H9 (cell line): ENCODE measurements around the gene MCF2L. TPM values are rescaled to one million over a fixed set of nuclear protein-coding genes. Genes with fewer than 3 reads are reported as not detected.

Source experiments
- DNase-seq: peaks from one replicate; pipeline ENCODE4 v3.0.0-alpha.2; 2017
- H2AFZ ChIP-seq: one replicate; pipeline ENCODE4 v1.6.1; 2013; ENCODE audit warnings: mild to moderate bottlenecking, low read length, control low read depth, moderate library complexity
- H2AK5ac ChIP-seq: 2 replicates; pipeline ENCODE4 v1.6.1; 2013; ENCODE audit warnings: low read length, control low read depth, mixed read lengths; ENCODE audit not compliant: insufficient read length
- H2BK120ac ChIP-seq: one replicate; pipeline ENCODE4 v1.6.1; 2013; ENCODE audit warnings: low read depth, mild to moderate bottlenecking, low read length, control low read depth, inconsistent platforms; ENCODE audit not compliant: poor library complexity, severe bottlenecking
- H2BK12ac ChIP-seq: 2 replicates; pipeline ENCODE4 v1.6.1; 2013; ENCODE audit warnings: low read length, control low read depth, mixed read lengths, low read depth; ENCODE audit not compliant: insufficient read length
- H2BK15ac ChIP-seq: 2 replicates; pipeline ENCODE4 v1.6.1; 2013; ENCODE audit warnings: low read depth, low read length, control low read depth
- H2BK20ac ChIP-seq: one replicate; pipeline ENCODE4 v1.6.1; 2013; ENCODE audit warnings: low read depth, mild to moderate bottlenecking, low read length, control low read depth, inconsistent platforms; ENCODE audit not compliant: poor library complexity, severe bottlenecking
- H2BK5ac ChIP-seq: 2 replicates; pipeline ENCODE4 v1.6.1; 2013; ENCODE audit warnings: low read length, control low read depth, mixed read lengths; ENCODE audit not compliant: insufficient read length
- H3K14ac ChIP-seq: 2 replicates; pipeline ENCODE4 v1.6.1; 2013; ENCODE audit warnings: low read length, control low read depth; ENCODE audit not compliant: insufficient read depth
- H3K18ac ChIP-seq: 2 replicates; pipeline ENCODE4 v1.6.1; 2013; ENCODE audit warnings: low read depth, mild to moderate bottlenecking, mixed read lengths, low read length, control low read depth; ENCODE audit not compliant: insufficient read length
- H3K23ac ChIP-seq: 2 replicates; pipeline ENCODE4 v1.6.1; 2013; ENCODE audit warnings: low read length, control low read depth, mixed read lengths, low read depth; ENCODE audit not compliant: insufficient read length
- H3K23me2 ChIP-seq: 2 replicates; pipeline ENCODE4 v1.6.1; 2013; ENCODE audit warnings: low read depth, mild to moderate bottlenecking, mixed read lengths, low read length, control low read depth; ENCODE audit not compliant: insufficient read length, poor library complexity, severe bottlenecking
- H3K27ac ChIP-seq: 2 replicates; pipeline ENCODE4 v1.5.1; 2013; ENCODE audit warnings: low read length, control low read depth, mixed read lengths, low read depth; ENCODE audit not compliant: insufficient read length
- H3K27me3 ChIP-seq: 2 replicates; pipeline ENCODE4 v1.6.1; 2013; ENCODE audit warnings: low read length, control low read depth, inconsistent platforms; ENCODE audit not compliant: insufficient read depth
- H3K4ac ChIP-seq: 2 replicates; pipeline ENCODE4 v1.6.1; 2013; ENCODE audit warnings: low read depth, mild to moderate bottlenecking, control low read depth, inconsistent platforms, low read length, moderate library complexity
- H3K4me1 ChIP-seq: 2 replicates; pipeline ENCODE4 v1.6.1; 2013; ENCODE audit warnings: low read length, control low read depth, inconsistent platforms; ENCODE audit not compliant: insufficient read depth
- H3K4me2 ChIP-seq: 2 replicates; pipeline ENCODE4 v1.6.1; 2013; ENCODE audit warnings: low read length, control low read depth, mixed read lengths; ENCODE audit not compliant: insufficient read length, insufficient read depth
- H3K56ac ChIP-seq: 2 replicates; pipeline ENCODE4 v1.6.1; 2013; ENCODE audit warnings: low read depth, mild to moderate bottlenecking, mixed read lengths, low read length, control low read depth; ENCODE audit not compliant: insufficient read length
- H3K79me1 ChIP-seq: 2 replicates; pipeline ENCODE4 v1.6.1; 2013; ENCODE audit warnings: low read depth, mild to moderate bottlenecking, moderate library complexity, low read length, control low read depth, inconsistent platforms; ENCODE audit not compliant: insufficient read depth, poor library complexity, severe bottlenecking
- H3K79me2 ChIP-seq: 2 replicates; pipeline ENCODE4 v1.6.1; 2013; ENCODE audit warnings: low read length, control low read depth, inconsistent platforms; ENCODE audit not compliant: insufficient read depth
- H3K9ac ChIP-seq: 2 replicates; pipeline ENCODE4 v1.6.1; 2013; ENCODE audit warnings: low read length, control low read depth, mixed read lengths; ENCODE audit not compliant: insufficient read length; ENCODE audit errors: extremely low read depth
- H3K9me3 ChIP-seq: one replicate; pipeline ENCODE4 v1.6.1; 2013; ENCODE audit warnings: low read depth, low read length, inconsistent platforms; ENCODE audit not compliant: control insufficient read depth
- H3T11ph ChIP-seq: one replicate; pipeline ENCODE4 v1.6.1; 2013; ENCODE audit warnings: mild to moderate bottlenecking, low read length, control low read depth, inconsistent platforms
- H4K20me1 ChIP-seq: one replicate; pipeline ENCODE4 v1.6.1; 2013; ENCODE audit not compliant: control insufficient read depth, insufficient read length, insufficient read depth
- H4K5ac ChIP-seq: 2 replicates; pipeline ENCODE4 v1.6.1; 2013; ENCODE audit warnings: low read depth, mild to moderate bottlenecking, mixed read lengths, low read length, control low read depth; ENCODE audit not compliant: insufficient read length
- H4K8ac ChIP-seq: replicated peaks from 2 replicates; pipeline ENCODE4 v1.6.1; 2013; ENCODE audit warnings: low read length, control low read depth, mixed read lengths, low read depth; ENCODE audit not compliant: insufficient read length
- H4K91ac ChIP-seq: 2 replicates; pipeline ENCODE4 v1.6.1; 2013; ENCODE audit warnings: low read depth, mild to moderate bottlenecking, moderate library complexity, mixed read lengths, low read length, control low read depth; ENCODE audit not compliant: insufficient read length
- H3K27ac Mint-ChIP-seq, 3 experiments: 2 replicates in 2 of 3; 3 replicates in 1 of 3; pipeline ENCODE4 v1.8.0; 2020 to 2021; ENCODE audit warnings: mixed read lengths in 3 of 3, mild to moderate bottlenecking in 1 of 3, moderate library complexity in 1 of 3
- H3K27me3 Mint-ChIP-seq: 2 replicates; pipeline ENCODE4 v1.8.0; 2021; ENCODE audit warnings: low read depth, mild to moderate bottlenecking, moderate library complexity, mixed read lengths
- H3K36me3 Mint-ChIP-seq, 3 experiments: 2 replicates in 2 of 3; 3 replicates in 1 of 3; pipeline ENCODE4 v1.8.0; 2020 to 2021; ENCODE audit warnings: low read depth in 3 of 3, mixed read lengths in 3 of 3; ENCODE audit not compliant: insufficient read depth in 1 of 3
- H3K4me1 Mint-ChIP-seq, 2 experiments: 2 replicates each; pipeline ENCODE4 v1.8.0; 2020; ENCODE audit warnings: mixed read lengths in 2 of 2
- H3K4me3 Mint-ChIP-seq, 2 experiments: 2 replicates in 1 of 2; 3 replicates in 1 of 2; pipeline ENCODE4 v1.8.0; 2020 to 2021; ENCODE audit warnings: mild to moderate bottlenecking in 2 of 2, mixed read lengths in 2 of 2, moderate library complexity in 1 of 2
- H3K9me3 Mint-ChIP-seq, 2 experiments: 2 replicates in 1 of 2; 3 replicates in 1 of 2; pipeline ENCODE4 v1.8.0; 2020; ENCODE audit warnings: mild to moderate bottlenecking in 2 of 2, mixed read lengths in 2 of 2, moderate library complexity in 1 of 2
- CTCF ChIP-seq: fragments of 200-600 bp; sonication (generic); conservative IDR thresholded peaks from 3 replicates; pipeline ENCODE4 v1.8.0; 2021; ENCODE audit warnings: antibody characterized with exemption, mild to moderate bottlenecking
- WGBS: extraction: QIAGEN DNeasy Blood & Tissue Kit; methylation state at CpG from one replicate; pipeline ENCODE4 v1.1.7; 2013; ENCODE audit warnings: missing lambda C conversion rate, low lambda C conversion rate, mixed read lengths; ENCODE audit not compliant: insufficient read length; ENCODE audit errors: extremely low coverage; 5-methylcytosine and 5-hydroxymethylcytosine counted together
- total RNA-seq: library from RNA; stranded (reverse); gene quantifications from 2 replicates; pipeline ENCODE4 v1.2.1, GENCODE V29; 2021

MCF2L gene
- total RNA-seq, 1 experiment from 2014 or later = 18.5 TPM

GRCh38 chr13:113066142-113066455, 97.1 kb downstream of the MCF2L start:
- Histone ChIP-seq H3K4ac (no peak overlapping the region), H3K79me2 (no peaks in the 10 kb centered on the region), H3T11ph (no peak overlapping the region), H2AK5ac (no peak overlapping the region), H2AFZ (no peak overlapping the region), H4K5ac (no peak overlapping the region), H3K27ac (no peak overlapping the region), H3K4me1 (no peaks in the 10 kb centered on the region; the same call in 1 of the 2 replicates), H3K4me2 (no peak overlapping the region), H3K23ac (no peak overlapping the region), H3K27me3 (no peaks in the 10 kb centered on the region), H2BK12ac (no peak overlapping the region), H4K20me1 (peaks cover 3% of the 10 kb centered on the region), H3K18ac (no peak overlapping the region), H3K14ac (no peak overlapping the region), H3K23me2 (no peaks in the 10 kb centered on the region), H2BK15ac (no peak overlapping the region), H3K56ac (no peak overlapping the region), H2BK20ac (no peak overlapping the region), H4K91ac (no peak overlapping the region), H2BK120ac (no peak overlapping the region), H3K9me3 (no peaks in the 10 kb centered on the region), H4K8ac (no peak overlapping the region), H3K9ac (no peak overlapping the region), H3K79me1 (no peaks in the 10 kb centered on the region), H2BK5ac (no peak overlapping the region)
- H3K27me3 Mint-ChIP-seq = no peaks in the 10 kb centered on the region
- peaks cover 0 to 2% of the 10 kb centered on the region in 2 experiments; a peak in 2 of 5 replicates for H3K9me3 Mint-ChIP-seq
- no peak overlapping the region for H3K4me3 Mint-ChIP-seq
- WGBS = no CpG with 5 or more reads among the region's 10 CpGs
- peaks cover 8 to 12% of the 10 kb centered on the region in 2 experiments for H3K4me1 Mint-ChIP-seq
- peaks cover 2 to 6% (median 4%) of the 10 kb centered on the region in 3 experiments; a peak in 4 of 7 replicates for H3K36me3 Mint-ChIP-seq
- no peak for TF ChIP-seq CTCF
- no peak for DNase-seq
- peak overlapping the region in 1 of 3 experiments; percentile 31; a peak in 1 of 7 replicates for H3K27ac Mint-ChIP-seq
